ENCODE data around the gene LAMTOR2.

The LAMTOR2 gene

GRCh38 chr1:156074661-156075060, 20.1 kb downstream of the LAMTOR2 start:
- in situ Hi-C loops (cut with MboI; ENCODE audit: low sequenced_read_pairs), result no loop called here

DNA sequence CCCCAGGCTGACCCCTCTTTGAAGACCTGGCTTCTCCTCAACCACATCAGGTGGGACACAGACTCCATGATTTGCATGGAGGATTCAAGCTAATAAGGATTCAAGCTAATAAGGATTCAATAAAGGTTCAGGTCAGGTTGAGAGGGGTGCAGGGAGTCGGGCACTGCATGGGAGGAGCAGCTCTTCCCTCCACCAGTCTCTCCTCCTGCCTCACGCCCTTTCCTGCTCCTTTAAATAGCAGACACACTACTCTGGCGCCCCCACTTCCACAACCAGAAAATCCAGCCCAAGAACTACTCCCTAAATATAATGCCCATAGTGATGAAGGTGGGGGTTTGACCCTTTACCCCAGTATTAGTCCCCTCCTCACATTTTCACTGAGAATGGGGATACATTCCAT, 20.6 kb downstream of the LAMTOR2 start:
- in situ Hi-C loops (cut with MboI; ENCODE audit: low sequenced_read_pairs), result no loop called here

- in situ Hi-C loops (cut with MboI; ENCODE audit: low sequenced_read_pairs), result no loop called here
Measured at GRCh38 chr1:156075775-156076204, 21.2 kb downstream of the LAMTOR2 start.

DNA sequence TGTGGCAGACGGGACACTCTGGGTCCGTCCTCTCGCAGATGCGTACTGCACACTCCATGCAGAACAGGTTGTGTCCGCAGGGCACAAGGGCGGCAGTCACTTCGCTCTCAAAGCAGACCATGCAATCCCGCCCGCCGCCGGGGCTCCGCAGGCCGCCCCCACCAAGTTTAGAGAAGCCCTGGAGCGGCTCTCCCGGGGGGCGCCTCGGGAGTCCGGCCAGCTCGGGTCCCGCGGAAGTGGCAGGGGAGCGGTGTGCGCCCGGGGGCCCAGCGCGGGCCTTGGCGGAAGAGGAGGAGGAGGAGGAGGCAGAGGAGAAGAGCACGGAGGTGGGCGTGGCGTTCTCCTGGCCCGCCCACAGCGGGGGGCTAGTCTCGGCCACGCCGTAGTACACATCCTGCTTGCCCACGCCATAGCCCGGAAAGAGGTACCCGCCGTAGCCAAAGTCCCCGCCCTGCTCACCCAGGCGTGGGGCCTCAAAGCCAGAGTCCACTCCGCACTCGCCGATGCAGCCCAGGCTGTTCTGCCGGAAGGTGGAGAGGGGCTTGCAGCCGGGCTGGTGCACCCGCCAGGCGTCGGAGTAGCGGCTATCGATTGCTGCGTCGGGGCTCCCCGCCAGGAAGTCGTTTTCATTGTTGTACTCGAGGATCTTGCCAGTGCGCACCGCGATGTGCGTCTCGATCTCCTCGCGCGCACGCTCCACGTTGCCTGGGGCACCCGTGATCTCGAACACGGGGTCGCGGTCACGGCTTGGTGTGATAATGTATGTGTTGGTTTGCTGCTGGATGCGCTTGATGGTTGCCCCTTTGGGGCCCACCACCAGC, 22.2 kb downstream of the LAMTOR2 start:
- in situ Hi-C loops (cut with MboI; ENCODE audit: low sequenced_read_pairs), result no loop called here

- in situ Hi-C loops (cut with MboI; ENCODE audit: low sequenced_read_pairs), result no loop called here
Measured at GRCh38 chr1:156077430-156077760, 22.8 kb downstream of the LAMTOR2 start.

DNA sequence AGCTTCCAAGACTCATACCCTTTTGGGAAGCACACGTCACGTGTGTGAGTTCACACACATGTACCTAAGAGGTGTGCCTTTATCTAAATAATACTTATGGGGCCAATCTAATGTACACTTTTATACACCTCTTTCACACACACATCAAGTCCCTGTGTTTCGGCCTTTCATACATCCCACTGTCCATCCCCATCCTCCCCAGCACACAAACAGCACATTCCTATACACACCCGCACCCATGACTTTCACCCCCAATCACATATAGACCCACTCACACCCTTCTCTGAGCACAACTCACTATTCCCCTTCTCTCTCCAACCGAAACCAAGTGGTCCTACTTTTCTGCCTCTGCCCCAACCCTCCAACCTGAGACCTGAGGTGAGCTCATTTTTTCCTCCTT, 24.1 kb downstream of the LAMTOR2 start:
- in situ Hi-C loops (cut with MboI; ENCODE audit: low sequenced_read_pairs), result no loop called here

- in situ Hi-C loops (cut with MboI; ENCODE audit: low sequenced_read_pairs), result no loop called here
Measured at GRCh38 chr1:156079762-156080161, 25.2 kb downstream of the LAMTOR2 start.

DNA sequence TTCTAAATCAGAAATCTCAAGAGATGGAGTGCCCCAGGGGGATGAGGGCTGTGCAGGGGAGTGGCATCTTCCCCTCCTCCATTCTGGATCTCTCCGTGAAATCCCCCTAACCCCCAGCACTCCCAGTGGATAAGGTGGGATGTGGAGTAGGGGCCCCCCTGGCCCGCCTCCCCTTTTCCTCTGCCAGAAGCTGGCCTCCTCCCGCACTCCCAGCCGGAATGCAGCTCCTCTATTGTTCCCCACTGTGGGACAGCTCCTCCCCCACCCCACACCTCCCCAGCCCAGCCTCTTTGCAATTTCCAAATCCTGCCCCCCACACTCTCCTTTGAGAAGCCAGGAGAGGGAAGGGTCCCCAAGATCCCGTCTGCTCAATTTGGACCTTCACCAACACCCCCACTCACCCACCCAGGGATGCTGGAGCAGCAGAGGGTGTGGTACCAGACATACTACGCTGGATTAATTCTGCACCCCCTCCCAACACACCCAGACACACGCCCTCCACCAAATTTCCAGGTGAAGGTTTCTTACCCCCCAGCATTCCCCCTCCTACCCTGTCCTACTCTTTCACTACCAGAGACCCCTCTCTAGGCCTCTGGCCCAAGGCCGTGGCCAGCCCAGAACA, 25.8 kb downstream of the LAMTOR2 start:
- in situ Hi-C loops (cut with MboI; ENCODE audit: low sequenced_read_pairs), result no loop called here

DNA sequence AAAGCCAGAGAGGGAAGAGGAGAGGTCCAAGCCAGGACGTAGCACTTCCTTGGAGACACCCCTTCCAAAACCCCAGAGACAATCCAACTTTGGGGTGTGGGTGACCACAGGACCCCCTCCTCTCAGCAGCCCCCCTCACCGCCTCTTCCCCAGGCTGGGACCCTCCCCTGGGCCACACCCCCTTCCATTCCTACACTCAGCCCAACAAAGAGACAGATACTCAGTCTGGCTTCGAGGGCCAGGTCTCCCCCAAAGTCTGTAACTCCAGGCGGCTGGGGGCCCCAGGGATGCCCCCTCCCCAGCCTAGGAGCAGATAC, 26.2 kb downstream of the LAMTOR2 start:
- in situ Hi-C loops (cut with MboI; ENCODE audit: low sequenced_read_pairs), result no loop called here

DNA sequence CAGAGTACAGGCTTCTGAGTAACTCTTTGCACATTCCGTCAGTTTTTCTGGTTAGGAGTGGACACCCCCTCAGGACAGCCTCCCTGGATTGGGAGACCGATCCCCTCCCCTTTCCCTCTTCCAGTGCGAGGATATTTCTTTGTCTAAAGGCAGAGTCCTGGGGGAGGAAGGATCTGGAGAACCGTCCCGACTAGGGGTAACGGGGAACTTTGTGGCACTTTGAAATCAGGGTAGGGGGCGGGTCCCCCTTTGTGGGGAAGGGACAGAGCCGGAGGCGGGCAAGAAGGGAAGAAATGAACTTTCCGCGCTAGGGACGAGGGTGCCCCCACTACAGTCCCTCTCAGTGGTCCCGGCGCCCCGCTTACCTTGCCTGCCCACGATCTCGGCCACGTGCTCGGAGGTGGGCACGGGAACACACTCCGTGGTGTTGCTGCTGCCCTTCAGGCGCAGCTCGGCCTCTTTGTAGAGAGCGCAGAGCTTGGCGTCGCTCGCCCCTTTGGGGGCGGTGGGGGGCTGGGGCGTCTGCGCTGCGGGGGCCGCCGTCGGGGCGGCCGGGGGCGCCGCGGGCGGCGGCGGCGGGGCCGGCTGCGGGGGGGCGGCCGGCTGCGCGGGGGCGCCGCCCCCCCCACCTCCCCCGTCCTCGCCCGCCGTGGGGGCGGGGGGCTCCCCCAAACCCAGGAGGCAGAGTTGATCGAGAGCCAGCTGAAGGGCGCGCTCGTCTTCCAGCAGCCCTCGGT, 26.8 kb downstream of the LAMTOR2 start:
- in situ Hi-C loops (cut with MboI; ENCODE audit: low sequenced_read_pairs), result no loop called here

DNA sequence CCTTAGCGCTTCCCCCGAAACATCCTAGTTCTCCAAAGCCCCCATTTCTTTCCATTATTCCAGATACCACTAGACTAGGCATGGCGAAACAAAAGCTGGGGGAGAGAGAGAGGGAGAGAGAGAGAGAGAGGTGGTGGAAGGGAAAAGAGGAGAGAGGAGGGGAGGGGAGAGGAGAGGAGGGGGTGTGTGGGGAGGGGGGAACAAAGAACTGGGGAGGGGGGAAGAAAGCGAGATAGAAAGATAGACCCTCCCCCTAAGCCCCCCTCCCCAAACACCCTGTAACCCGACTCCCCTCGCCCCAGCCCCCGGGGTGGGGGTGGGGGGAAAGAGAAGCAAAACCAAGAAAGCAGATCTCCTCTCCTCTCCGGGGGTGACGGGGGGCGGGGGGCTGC, 27.3 kb downstream of the LAMTOR2 start:
- in situ Hi-C loops (cut with MboI; ENCODE audit: low sequenced_read_pairs), result no loop called here

DNA sequence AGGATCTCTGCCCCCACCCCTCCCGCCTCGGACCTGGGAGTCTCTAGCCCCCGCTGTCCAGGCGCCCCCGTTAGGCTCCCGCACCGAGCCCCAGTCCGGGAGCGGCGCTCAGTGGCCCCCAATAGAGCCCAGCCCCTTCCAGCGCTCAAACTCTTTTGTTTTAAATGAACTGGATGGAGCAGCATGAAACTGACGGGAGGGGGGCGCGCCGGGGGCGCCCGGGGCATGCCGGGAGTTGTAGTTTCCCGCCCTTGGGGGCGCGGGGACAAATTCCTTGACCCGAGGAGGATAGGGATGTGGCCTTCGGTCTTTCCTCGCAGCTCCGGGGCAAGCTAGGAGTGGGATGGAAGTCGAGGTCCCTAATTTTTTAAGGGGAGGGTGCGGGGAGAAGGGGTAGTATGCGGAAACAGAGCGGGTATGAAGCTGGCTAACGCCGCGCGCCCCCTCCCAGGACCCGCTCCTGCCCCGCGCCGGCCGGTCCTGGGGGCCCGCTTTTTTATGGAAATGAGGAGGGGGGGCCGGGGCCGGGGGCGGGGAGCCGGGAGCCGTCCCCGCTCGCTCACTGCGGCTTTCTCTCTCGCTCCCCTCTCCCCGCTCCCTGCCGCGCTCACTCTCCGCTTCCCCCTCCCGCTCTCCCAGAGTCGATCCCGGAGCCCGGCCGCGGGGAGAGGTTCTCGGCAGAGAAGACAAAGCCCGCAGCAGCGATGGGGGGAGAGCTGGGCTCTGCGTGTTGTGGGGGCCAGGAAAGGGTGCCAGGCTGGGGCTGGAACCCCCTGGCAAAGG, 27.9 kb downstream of the LAMTOR2 start, which contains the start of gene MEX3A:
TSS of gene MEX3A (minus strand) at position 157 of the 783 bp plus-strand sequence. CDS start 467 bp downstream, outside the sequence.
- in situ Hi-C loops (cut with MboI; ENCODE audit: low sequenced_read_pairs), result no loop called here

- in situ Hi-C loops (cut with MboI; ENCODE audit: low sequenced_read_pairs), result no loop called here
Measured at GRCh38 chr1:156083800-156084790, 29.5 kb downstream of the LAMTOR2 start.

DNA sequence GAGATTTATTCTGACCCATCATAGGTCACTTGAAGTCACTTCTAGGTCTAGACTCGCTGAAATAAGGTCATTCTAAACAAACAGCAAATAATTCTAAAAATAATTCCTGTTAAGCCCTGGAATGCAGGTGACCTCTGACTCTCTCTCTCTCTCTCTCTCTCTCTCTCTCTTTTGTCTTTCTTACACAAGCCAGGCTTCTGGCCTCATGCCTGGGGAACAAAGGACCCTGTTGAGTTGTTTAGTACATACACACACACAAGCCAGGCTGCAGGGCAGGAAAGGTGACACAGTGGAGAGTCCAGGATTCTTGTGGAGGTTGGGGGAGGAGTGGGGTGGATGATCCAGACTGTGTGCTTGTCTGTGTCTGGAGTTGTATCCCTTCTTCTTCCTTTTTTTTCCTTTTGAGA, 31.7 kb downstream of the LAMTOR2 start:
- in situ Hi-C loops (cut with MboI; ENCODE audit: low sequenced_read_pairs), result no loop called here

- in situ Hi-C loops (cut with MboI; ENCODE audit: low sequenced_read_pairs), result no loop called here
Measured at GRCh38 chr1:156089704-156090103, 35.1 kb downstream of the LAMTOR2 start.

- in situ Hi-C loops (cut with MboI; ENCODE audit: low sequenced_read_pairs), result no loop called here
Measured at GRCh38 chr1:156090138-156090839, 35.7 kb downstream of the LAMTOR2 start.

- in situ Hi-C loops (cut with MboI; ENCODE audit: low sequenced_read_pairs), result no loop called here
Measured at GRCh38 chr1:156090840-156091188, 36.2 kb downstream of the LAMTOR2 start.

- in situ Hi-C loops (cut with MboI; ENCODE audit: low sequenced_read_pairs), result no loop called here
Measured at GRCh38 chr1:156091610-156092009, 37.0 kb downstream of the LAMTOR2 start.

DNA sequence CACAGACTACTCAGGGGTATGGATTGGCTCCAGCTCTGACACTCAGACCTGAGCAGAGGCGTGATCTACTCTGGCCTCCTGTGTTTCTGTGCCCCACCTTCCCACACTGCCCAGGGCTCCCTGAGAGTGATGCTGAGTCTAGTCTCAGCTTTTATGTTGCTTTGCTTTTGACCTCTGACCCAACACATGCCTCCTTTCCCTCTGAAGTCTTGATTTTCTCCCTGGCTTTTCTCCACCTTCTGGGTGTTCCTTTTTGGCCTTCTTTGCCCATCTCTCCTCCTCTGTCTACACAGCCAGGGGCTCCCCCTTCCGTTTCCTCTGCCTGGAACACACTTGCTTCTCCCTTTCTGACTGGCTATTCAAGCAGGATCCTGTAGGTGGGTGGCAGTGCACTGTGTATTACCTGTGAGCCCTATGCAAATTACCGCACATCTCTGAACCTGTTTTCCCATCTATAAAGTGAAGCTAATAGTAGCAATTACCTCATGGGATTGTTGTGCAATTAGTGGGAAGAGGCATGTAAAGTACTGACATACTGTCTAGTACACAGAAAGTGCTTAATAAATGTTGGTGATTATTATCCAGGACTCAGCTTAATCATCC, 41.4 kb downstream of the LAMTOR2 start:
- in situ Hi-C loops (cut with MboI; ENCODE audit: low sequenced_read_pairs), result no loop called here

All from hTERT RPE-1 (cell line).